ENCODE data around the gene NCAM1.

The NCAM1 gene

DNA sequence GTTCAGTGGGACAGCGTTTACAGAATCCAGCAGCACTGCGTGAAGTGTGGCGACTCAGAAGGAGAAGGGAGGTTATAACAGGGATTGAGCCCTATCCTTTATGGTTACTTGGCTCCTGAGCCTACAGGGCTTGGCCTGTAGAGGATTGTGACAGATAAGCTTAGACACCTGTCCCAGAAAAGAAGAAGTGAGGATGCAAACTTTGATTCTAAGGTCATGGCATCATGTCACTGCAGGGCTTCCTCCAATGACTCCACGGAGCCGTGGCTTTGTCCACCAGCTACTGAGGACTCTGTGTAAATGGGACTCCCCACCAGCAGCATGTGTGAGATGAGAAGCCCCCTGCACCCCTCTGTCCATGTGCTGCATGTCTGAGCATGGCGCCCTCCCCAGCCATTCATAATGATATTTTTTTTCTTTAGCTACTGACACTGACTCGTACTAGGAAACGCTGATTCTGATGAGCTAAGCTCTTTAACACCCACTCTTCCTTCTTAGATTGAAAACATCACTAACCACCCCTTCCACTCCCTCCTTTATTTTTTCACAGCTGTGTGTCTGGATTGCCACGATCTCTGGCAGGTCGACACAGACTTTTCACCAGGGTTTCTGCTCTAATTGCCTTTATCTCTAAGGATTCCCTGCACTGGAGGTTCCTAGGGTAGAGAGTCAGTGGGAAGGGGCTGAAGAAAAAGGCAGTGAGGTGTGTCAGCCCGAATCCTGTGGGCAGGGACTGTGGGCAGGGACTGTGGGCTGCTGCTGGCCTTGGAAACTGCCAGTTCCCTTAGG is 287.7 kb downstream of the NCAM1 start:
- no peak for DNase-seq (ENCODE audit: low read depth in 1 of 2, low spot score in 1 of 2)

DNA sequence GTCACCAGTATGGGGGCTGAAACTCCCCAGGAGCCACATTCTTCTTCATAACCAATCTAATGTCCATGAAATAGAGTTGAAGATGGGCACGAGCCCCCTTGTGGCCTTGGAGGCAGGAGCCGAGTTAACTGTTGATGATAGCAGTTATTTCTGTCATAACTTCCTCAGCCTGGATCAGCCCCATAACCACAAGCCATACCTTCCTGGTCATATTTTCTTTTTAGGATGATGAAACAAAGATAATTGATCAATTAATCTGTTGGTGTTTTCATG is 288.2 kb downstream of the NCAM1 start:
- no peak for DNase-seq (ENCODE audit: low read depth in 1 of 2, low spot score in 1 of 2)

DNA sequence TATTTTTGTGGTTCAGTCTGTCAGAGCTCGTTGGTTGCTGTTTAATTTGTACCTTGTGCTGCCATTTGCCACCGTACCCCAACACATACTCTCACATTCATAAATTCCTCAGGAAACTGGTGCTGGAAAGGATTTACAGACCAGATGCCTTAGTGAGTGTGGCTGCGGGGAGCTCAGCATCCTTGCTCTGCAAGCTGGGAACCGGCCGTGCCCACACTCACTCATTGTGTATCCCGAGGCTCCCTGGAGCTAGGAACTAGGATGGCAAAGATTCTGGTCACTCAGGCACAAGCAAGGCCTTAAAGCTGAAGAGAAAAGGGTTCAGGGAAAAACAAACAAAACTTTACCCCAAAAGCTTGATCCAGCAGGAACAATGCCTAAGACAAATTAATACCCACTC is 288.6 kb downstream of the NCAM1 start:
- DNase-seq (ENCODE audit: low read depth in 1 of 2, low spot score in 1 of 2): no peak

GRCh38 chr11:113251281-113251680 is 290.1 kb downstream of the NCAM1 start:
- DNase-seq (ENCODE audit: low read depth in 1 of 2, low spot score in 1 of 2): no peak

- DNase-seq (ENCODE audit: low read depth in 1 of 2, low spot score in 1 of 2): no peak
Measured at GRCh38 chr11:113253406-113253805, 292.2 kb downstream of the NCAM1 start.

GRCh38 chr11:113255096-113255495 is 293.9 kb downstream of the NCAM1 start:
- no peak for DNase-seq (ENCODE audit: low read depth in 1 of 2, low spot score in 1 of 2)

GRCh38 chr11:113255741-113256140 is 294.5 kb downstream of the NCAM1 start:
- no peak for DNase-seq (ENCODE audit: low read depth in 1 of 2, low spot score in 1 of 2)

- DNase-seq (ENCODE audit: low read depth in 1 of 2, low spot score in 1 of 2): no peak
Measured at GRCh38 chr11:113256431-113257202, 295.4 kb downstream of the NCAM1 start.

DNA sequence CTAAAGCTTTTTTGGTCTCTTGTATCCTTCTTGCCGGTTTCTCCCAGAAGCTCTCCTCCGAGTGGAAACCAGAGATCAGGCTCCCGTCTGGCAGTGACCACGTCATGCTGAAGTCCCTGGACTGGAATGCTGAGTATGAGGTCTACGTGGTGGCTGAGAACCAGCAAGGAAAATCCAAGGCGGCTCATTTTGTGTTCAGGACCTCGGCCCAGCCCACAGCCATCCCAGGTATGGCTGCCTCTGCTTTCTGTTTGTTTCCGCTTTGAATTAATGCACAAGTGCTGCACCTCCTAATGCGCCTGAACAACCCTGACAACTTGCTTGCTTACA is 298.8 kb downstream of the NCAM1 start:
- no peak for DNase-seq (ENCODE audit: low read depth in 1 of 2, low spot score in 1 of 2)

DNA sequence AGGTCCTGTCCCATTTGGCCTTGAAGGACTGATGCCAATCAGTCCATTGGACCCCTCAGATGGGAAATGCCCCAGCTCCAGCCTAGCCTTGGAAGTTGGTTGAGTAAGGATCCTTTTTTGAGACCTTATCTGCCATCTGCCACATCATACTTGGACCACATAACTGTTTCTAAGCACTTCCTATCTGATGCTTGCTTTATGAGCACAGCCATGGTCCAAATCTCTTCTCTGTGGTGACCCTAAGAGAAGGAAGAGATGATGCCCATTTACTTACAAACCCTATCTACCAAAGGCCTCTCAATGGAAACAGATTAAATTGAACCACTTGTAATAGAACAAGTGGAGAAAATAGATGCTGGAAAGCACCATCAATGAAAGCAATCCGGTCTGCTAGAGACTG is 299.3 kb downstream of the NCAM1 start:
- no peak for DNase-seq (ENCODE audit: low read depth in 1 of 2, low spot score in 1 of 2)

- no peak for DNase-seq (ENCODE audit: low read depth in 1 of 2, low spot score in 1 of 2)
Measured at GRCh38 chr11:113261709-113262475, 300.7 kb downstream of the NCAM1 start.

GRCh38 chr11:113262594-113262993 is 301.4 kb downstream of the NCAM1 start:
- no peak for DNase-seq (ENCODE audit: low read depth in 1 of 2, low spot score in 1 of 2)

DNA sequence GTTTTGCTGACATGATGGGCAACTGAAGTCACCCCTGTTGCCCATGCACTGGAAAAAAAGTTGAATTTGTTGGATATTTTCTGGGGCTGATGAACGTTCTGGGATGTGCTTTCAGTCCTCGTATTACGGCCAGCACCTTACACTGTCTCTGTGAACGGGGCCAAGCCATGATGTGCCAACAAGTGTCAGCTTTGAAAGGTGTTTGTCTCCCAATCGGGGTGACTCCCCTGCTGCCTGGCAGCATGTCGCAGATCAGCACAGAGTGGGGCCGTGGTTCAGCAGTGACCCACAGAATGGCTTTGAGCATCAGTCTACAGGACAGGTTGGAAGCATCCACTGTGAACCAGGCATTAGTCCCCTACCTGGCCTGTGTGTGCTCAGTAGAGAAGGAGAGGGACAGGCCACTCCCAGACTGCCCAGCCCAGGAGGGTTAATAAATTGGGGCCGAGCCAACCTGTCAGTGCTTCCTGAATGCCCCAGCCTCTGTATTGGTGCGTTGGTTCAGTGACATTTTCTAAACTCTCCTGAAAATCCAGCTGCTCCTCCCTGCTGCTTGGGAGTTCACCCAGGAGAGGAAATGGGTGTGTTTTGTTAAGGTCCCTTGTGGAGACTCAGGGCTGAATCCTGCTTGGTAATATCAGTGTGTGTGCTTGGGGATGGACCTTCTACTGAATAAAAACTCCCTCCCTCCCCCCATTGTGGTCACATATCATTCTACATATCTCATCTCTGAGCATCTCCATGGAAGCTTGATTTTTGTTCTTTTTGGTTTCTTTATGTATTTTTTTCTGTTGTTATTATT is 302.4 kb downstream of the NCAM1 start:
- DNase-seq (ENCODE audit: low read depth in 1 of 2, low spot score in 1 of 2): no peak

DNA sequence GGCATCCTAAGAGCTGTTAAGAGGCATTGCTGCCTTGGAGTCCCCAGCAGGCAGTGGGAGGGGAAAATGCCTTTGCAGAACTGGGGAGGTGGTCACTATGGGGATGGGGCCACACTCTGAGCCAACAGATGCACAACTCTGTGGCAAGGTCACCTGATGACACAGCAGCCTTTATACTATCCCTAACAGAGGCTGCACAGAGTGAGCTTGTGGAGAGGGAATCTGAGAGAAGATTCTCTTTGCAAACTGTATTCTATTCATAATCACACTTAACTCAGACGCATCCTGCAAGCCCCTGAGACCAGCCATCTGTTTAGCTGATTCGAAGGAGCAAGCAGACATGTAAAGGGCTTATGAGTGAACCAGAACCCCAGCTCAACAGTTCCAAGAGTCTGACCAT is 304.1 kb downstream of the NCAM1 start:
- DNase-seq (ENCODE audit: low read depth in 1 of 2, low spot score in 1 of 2): no peak

DNA sequence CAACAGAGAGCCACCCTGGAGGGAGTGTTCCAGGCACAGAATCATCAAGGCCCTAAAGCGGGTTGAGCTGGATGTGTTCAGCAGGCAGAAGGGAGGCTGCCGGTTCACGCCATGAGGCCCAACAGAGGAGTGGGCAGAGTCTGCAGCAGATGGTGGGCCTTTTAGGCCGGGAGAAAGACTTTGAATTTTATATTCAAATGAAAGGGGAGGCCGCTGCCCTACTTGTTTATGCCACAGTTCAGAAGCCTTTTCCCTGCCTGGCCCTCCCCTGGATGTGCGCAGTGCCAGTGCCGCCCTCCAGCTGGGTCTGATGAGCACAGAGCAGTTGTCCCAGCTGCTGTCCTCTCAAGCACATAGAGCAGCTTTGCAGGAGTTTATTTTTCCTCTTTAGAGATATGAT is 306.3 kb downstream of the NCAM1 start:
- no peak for DNase-seq (ENCODE audit: low read depth in 1 of 2, low spot score in 1 of 2)

DNA sequence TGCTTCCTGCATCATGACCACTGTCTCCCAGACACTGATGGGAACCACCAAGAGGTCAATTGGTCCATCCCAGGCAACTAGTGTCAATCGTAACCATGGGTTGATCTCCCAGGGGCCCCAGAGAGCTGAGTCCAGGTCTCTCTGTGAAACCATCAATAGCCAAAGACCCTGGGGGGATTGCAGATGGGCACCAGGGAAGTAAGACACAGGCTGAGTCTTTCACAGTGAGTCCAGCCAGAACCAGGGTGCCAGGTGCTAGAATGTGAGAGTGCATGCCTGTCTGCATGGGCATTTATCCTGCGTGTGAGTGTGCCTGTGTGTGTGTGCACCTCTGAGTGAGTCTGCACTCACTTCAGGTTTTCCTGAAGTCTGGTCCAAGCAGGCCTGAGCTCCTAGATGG is 307.9 kb downstream of the NCAM1 start:
- no peak for DNase-seq (ENCODE audit: low read depth in 1 of 2, low spot score in 1 of 2)

- DNase-seq (ENCODE audit: low read depth in 1 of 2, low spot score in 1 of 2): no peak
Measured at GRCh38 chr11:113269636-113270035, 308.4 kb downstream of the NCAM1 start.

GRCh38 chr11:113270080-113270479 is 308.9 kb downstream of the NCAM1 start:
- DNase-seq (ENCODE audit: low read depth in 1 of 2, low spot score in 1 of 2): no peak

DNA sequence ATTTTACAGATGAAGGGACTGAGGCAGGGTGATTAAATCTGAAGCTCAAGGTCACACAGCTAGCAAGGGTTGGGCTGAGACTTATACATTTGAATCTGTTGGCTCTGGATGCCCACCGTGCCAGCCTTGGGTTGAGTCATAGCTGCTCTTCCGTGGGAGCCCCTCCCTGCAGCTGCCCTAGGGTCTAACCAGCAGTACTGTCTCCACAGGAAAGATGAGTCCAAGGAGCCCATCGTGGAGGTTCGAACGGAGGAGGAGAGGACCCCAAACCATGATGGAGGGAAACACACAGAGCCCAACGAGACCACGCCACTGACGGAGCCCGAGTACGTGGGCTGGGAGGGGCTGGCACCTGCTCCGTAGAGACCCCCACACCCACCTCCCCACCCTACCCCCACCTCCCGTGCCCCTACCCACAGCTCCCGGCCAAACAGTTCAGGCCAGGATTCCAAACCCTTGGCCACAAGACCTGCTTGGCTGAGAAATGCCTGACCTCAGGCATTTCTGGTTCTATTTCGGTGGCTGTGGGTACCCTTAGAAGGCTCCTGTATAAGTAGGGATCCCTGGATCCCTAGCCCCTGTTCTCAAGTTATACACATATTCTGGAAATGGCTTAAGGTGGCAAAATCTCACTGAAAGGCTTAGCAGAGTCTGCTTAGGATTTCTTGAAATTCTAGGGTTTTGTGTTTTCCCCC is 310.5 kb downstream of the NCAM1 start:
- DNase-seq (ENCODE audit: low read depth in 1 of 2, low spot score in 1 of 2): no peak

GRCh38 chr11:113272281-113272680 is 311.1 kb downstream of the NCAM1 start:
- DNase-seq (ENCODE audit: low read depth in 1 of 2, low spot score in 1 of 2): no peak
